SW 1271 (cell line): ENCODE measurements around the gene KCNF1.

Source experiments
- DNase-seq, 2 experiments: peaks; one replicate each; lab custom pipeline; 2025; lab: John Stamatoyannopoulos, UW

KCNF1 gene

DNA sequence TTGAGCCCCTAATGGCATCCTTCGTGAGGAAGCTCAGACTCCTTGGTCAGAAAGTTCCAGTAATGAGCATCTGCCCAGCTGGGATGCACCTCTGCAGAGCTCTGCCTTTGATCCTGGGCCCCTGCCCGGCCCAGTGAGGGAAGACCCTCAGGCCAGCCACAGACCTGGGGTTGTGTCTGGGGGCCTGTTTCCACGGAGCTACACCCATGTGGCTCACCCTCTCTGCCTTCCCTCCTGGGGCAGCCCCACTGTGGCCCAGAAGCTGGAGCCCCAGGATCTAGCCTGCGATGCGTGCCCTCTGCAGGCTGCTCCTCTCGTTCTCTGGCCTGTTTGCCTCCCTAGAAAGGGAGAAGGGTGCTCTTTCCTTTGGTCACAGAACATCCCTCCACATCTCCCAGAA is 9.8 kb downstream of the KCNF1 start:
- DNase-seq = no peak

DNA sequence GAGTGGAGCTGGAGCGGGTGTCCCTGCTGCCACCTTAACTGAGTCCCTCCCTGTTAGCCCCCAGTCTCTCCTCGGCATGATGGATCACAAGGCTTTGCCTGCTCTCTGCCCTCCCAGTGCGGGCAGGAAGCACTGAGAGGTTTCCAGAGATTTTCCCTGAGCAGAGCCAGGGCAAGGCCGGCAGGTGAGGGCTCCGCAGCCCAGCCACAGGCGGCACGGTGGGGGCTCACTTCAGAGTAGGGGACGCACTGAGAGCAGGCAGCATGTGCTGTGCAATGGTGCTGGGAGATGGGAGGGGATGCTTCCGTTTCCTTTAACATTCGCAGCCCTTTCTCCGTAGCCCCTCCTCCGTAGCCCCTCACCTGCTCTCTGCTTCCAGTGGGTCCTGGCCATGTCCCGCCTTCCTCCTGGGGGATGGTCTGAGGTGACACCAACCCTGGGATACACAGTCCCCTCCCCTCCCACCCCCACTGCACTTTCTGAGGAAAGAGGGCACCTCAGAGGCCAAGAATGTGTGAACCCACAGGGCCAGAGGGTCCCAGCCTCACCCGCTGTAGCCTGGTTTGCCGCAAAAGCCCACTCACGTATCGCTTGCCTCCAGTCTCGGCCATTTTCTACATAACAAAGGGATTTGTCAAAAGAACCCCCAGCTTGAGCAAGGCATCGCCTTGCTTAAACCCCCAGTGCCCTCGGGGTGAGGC is 10.7 kb downstream of the KCNF1 start:
- DNase-seq = no peak

DNA sequence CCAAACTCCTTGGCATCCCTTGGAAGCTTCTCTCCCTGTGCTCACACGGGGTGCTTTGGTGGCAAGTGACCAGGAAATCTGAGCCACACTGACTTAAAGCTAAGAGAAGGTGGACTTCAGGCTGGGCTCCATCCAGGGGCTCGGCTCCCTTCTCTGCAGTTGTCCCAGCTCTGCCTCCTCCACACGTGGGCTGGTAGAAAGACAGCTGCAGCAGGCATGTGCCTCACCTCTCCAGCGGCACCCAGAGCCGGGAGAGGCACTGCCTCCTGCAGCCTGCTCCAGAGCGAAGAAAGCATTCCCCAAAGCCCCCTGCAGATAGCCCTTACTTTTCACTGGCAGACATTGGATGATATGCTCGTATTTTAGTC is 11.3 kb downstream of the KCNF1 start:
- no peak for DNase-seq

DNA sequence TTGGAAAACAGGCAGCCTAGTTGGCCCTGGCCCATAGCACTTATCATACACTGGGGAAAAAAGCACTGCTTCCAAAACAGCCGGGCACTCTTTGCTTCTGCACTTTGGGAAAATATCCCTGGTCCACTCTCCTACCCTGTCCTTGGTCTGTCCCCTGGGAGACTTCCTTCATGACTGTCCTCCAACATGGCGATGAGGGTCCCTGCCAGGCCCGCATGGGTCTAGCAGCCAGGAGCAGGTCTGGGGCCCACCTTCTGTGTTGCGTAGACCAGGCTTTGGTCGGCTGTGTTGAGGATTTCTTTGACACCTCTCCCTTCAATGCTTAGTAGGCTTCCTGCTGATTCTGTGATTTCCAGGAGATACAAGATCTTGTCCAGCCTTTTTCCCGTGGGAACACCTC is 12.2 kb downstream of the KCNF1 start:
- DNase-seq = no peak

DNA sequence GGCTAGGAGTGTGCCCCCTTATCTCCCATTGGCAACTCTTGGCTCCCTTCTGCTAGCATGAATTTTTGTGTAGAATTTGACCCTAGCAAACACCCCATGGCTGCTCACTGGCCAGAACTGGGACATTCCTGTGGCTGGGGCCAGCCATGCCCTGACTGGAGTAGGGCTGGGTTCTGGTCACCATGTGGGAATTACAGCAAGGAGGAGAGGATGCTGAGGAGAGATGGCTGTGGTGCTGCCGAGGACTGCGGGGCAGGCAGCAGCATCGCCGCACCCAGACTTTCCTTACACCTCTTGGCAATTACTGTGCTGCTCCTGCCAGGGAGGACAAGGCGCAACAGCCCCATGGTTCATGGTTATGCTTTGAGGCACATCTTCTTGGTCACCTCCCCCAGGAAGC is 12.7 kb downstream of the KCNF1 start:
- DNase-seq = no peak

DNA sequence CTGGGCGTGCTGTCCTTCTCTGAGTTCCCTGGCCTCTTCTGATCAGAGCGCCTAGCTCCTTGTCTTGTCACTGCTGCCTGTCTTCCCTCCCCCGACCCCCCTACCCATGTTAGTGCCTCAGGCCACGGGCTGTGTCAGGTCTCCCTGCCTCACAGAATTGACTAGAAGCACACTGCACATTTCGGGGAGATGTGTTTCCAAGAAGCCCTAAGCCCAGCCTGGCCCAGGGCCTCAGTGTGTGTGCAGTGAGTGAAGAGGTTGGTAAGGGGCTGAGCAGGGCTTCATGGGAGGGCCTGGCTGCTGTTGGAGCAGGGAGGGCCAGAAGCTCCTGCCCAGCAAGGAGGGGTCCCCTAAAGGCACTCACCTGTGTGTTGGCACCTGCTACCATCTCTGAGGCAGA is 13.1 kb downstream of the KCNF1 start:
- DNase-seq = no peak

DNA sequence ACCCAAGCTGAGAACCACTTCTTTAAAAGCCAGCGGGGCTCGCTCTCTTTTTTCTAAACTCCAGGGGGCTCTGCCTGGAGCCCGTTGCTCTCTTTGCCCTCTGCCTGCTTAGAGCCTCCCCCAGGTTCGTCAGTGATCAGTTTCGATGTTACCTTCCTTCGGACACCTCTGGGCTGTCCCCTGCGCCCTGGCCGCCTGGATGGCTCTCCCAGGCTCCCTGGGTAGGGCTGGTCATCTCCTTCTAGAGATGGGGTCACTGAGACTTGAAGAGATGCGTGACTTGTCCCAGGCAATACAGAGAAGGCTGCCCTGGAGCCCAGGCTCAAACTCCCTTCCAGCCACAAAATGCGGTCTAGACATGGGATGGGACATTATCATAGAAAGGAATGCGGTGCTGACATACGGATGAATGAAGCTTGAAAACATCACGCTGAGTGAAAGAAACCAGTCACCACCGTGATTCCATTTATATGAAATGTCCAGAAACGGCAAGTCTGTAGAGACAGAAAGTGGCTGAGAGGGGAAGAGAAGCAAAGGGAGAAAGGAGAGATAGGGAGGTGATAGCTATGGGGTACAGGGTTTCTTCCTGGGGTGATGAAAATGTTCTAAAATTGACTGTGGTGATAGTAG is 14.6 kb downstream of the KCNF1 start:
- no peak for DNase-seq

DNA sequence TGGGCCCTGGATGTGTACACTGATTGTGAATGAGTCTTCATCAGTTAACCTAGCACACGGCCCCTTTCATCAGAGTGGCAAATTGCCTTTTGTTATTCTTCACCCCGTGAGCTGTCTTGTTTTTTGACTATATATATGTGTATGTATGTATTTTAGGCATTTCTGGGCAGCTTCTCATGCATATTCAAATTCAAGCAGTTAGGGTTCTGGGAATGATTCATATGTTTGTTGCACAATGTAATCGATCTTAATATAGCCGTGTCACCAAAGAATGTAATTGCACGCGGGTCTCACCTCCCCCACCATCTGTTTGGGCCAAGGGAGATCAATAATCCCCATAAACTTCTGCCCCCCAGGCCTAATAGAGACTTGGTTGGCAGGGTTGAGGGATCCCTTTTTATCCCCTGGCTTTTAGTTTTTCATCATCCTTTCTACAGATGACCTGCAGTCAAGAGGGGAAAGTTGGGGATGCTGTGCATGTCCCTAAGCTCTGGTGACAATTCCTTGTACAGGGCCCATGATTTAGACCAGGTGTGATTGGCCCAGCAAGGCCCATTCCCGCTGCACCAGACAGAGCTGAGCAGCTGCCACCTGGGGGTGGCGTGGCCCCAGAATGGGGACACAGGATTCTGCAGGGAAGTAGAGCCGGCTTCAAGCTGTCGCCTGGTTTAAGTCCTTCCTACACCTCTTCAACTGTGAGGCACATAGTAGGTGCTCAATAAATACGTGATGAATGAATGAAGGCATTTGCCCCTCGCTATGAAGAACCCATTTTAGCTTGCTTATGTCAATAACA is 19.2 kb downstream of the KCNF1 start:
- DNase-seq = no peak

DNA sequence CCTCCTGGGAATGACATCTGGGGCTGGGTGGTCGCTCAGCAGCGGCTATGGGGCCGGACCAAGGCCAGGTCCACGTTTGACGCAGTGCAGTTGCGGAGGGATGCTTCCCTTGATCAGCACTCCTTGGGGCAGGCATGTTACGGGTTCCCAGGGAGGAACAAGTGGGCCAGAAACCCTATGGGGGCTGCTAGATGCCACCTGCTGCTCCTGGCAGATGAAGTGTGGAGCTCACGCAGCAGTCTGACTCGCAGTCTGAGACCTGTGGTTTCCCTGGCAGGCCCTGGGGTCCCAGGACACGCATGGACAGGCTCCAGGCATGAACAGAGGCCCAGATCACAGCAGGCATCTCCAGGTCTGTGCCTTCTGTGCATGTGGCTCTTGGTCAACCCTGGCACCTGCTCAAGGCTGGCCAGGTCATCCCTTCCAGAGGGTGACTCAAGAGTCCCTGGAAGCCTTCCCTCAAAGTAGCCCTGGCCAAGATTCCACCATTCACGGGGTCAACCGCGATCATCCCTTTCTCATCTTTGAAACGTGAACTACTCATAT is 20.0 kb downstream of the KCNF1 start:
- DNase-seq = no peak

DNA sequence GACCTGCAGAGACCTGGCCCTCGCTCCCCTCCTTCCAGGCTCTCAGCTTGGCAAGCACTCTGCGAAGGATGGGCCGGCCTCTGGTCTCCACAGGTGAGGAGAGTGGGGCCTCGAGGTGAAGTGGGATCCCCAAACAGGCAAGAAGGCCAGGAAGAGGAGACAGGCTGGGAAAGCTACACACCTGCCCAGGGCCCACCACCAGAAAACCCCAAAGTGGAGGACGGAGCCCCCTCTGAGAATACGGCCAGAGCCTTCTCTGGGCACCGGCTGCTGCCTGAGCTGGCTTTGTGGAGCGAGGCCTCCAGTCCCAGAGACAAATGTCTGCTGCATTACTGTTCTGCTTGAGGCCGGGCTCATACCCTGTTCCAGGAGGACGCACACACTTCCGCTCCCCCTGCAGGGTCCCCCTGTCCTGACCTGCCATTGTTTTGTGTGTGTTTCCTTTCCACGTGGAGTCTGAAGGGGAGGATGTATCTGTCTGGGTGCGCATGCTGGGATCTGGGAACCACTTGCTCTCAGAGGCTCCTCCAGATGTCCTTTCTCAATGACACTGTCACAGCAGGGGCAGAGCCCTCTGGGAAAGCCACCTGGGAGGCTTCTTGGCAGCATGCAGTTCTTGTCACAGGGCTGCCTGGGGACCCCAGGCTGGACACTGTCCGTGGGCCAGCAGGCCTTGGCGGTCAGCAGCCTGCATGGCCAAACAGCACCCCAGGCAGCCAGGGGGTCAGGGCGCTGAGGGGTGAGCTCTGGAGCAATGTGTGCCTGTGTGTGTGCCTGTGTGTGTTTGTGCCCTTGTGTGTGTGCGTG is 20.8 kb downstream of the KCNF1 start:
- no peak for DNase-seq

DNA sequence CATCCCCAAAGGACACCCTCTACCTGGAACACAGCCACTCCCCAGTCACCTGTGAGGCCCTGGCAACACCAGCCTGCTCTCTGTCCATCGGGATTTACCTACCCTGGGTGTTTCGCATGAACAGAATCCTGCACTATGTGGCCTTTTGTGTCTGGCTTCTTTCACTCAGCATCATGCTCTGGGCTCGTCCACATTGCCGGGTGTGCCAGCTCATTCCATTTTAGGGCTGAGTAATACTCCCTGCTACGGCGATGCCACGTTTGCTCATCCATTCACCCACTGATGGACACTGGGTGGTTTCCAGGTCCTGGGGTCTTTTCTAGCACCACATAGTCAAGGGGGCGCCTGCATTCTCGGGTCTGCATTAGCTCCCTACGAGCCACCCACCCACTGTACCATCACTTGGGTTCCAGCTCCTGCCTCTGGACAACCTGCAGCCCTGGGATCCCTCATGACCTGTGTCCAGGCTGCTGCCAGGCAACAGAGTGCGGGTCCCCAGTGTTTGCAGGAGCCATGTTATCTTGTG is 22.0 kb downstream of the KCNF1 start:
- no peak for DNase-seq

DNA sequence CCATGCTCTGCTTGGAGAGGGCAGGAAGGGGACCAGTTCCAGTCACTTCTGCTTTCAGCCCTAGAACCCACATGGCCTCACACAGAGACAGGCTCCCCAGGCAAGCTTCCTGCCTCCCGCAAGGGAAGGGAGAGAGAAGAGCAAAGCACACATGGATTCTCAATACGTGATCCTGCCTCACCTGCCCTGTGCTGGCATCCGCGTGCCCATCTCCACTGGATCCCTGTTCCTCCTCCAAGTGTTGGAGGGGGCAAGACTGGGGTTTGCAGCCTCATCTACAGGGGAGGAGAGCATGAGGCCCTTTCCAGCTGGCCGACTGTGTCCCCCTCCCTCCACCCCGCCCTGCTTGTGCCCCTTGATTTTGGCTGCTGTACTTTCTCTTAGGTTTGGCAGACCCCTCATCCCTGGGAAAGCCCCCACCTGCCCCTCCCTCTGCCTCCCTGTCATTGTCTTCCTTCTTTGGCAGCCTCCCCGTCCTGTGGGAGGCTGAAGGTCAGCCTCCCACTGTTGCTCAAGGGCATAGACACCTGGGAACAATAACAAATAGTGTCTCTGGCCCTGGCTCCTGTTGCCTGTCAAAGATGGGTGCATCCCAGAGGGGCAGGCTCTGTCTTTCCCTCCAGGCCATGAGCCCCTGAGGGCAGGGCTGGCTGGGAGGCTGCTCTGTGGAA is 22.7 kb downstream of the KCNF1 start:
- no peak for DNase-seq

DNA sequence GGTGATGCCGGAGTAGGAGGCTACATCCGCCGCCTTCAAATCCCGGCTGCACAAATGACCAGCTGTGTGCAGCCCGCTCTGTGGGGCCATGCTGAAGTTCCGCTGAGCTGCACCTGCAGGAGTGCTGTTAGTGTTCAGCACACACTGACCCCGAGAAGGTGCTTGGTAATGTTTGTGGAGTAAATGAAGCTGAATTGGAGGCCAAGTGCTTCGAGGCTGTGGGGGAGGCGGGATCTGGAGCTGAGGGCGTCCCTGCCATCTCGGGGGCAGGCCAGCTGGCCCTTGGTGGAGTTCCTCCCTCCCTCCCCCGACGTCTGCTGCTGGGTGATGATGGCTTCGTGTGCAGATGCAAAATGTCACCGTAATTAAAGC is 23.2 kb downstream of the KCNF1 start:
- no peak for DNase-seq

DNA sequence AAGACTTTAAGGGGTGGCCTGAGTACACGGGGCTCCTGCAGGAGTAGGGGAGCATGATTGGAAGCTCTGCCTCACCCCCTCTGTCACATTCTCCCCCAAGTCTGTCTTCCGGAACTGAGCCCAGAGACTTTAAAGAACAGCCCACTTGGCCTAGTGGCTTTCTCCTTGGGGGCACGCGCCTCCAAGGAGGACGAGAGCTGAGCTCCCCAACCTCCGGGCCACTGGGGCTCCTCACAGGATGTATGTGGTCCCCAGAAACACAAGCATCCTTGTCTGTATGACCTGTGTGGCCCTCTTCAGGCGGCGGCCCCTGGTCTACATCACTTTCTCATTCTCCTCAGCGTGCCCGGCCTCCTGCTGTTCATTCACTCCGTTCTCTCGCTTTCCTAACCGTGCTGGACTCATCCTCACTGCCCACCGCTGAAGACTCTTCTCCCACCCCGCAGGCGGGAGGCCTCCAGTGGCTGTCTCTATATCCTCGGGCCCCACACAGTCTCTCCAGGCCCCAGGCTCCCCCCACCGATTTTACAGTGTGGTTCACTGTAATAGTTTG is 23.7 kb downstream of the KCNF1 start:
- DNase-seq = no peak

DNA sequence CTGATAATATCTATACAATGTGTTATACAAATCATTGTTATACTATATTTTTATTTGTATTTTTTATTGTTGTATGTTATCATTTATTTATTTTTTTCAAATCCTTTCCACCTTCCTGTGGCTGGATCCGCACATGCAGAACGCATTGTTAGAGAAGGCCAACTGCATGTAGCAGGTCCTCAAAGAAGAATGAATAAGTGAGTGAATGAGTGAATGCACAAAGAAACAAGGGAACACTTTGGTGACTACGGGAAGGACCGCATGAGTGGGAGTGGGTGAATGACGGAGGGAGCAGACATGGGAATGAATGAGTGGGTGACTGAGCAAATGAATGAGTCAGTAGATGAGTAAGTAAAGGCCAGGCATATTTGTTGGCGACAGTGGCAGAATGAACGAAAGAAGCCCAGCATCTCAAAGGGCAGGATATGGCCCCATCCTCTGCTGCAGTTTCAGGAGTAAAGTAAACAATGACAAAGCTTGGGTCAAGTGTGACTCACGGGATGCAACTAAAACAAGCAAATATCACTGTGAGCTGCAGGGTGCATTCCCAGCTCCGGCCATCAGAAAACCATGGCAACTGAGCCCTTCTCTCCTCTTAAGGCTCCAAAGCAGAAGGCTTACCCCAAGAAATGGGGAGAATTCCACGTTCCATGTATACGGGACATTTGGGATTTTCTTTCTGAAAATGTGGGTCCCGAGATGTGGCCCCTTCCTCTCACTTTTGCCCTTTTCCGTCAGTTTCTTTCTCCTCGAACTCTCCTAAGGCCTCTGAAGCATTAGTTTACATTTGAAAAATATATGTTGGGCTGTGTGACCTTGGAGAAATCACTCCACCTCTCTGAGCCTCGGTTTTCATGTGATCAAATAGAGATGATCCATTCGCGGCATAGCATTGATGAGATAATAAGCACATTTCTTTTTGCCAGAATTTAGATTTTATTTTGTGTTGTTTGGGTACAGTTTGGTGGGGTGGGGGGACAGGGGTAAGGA is 24.5 kb downstream of the KCNF1 start:
- DNase-seq = peak; percentile 96 to 99

DNA sequence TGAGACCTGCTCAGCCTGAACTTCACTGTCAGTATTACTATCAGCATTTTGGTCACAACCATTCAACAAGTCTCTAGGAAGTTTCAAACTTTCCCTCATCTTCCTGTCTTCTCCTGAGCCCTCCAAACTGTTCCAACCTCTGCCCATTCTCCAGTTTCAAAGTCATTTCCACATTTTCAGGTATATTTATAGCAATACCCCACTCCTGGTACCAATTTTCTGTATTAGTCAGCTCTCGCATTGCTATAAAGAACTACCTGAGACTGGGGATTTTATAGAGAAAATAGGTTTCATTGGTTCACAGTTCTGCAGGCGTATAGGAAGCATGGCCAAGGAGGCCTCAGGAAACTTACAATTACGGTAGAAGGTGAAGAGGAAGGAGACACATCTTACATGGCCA is 27.3 kb downstream of the KCNF1 start:
- no peak for DNase-seq

DNA sequence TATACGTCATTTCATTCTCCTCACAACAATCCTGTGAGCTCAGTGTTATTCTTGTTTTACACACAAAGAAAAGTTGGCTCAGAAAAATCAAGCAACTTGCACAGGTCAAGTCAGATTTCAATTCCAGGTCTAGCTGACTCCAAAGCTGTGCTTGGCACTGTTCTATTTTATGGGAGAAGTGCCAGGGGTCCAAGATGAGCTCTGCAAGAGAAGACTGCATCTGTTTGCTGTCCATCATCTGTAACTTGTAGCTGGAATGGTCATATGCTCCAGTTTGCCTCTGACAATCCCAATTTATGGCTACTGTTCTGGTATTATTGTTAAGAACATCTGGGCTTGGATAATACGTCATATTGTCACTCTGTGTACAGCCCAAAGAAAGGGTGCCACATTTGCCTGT is 28.9 kb downstream of the KCNF1 start:
- DNase-seq = no peak

DNA sequence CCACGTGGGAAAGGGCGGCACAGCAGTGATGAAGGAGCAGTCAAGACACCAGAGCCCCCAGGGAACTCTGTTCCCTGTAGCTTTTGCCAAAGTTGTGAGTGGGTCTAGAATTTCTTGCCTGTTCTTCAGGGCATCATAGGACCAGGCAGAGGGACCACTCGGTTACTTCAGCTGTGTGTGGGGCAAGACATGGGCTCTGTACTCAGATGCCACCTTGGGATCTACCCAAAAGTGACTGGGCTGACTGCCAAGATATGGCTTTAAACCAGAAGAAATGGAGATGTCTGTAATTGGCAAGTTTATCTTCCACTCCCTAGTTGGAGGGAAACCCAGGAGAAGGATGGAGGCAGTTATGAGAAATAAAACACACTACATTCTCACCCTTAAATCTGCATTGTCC is 29.6 kb downstream of the KCNF1 start:
- DNase-seq = no peak

DNA sequence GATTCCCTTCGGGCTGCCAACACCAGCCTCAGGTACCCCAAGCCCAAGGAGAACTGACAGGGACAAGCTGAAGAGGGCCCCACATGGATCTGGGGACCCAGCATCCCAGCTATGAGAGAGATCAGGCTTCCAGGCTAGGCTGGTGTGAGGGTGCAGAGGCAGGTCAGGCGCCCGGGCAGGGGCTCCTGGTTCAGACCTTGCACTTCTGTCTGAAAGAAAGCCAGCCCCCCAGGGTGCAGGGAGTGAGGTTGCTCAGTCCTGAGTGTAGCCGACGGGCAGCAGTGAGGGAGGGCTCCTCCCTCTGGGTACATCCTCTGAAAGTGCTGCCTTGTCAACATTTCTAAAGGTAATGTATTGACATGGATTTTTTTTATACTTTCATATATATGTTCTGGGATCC is 33.1 kb downstream of the KCNF1 start:
- DNase-seq = no peak

DNA sequence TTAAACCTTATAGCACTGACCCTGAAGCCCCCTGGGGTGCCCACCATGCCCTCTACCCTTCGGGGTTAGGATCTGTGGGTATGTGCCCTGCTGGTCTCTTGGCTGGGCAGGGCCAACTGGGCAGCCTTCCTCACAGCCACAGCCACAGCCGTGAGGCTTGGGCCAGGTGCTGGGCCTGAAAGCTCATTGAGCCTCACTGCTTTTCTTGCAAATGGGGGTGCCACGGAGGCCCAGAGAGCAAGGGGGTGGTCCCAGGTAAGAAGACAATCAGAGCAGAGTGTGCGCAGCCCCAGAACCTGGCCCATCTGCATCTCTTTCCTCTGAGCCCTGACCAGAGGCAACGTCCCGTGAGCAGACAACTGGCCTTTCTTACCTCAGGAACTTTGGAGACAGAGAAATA is 34.7 kb downstream of the KCNF1 start:
- no peak for DNase-seq
